NB4 (cell line): Measurements from ENCODE around the gene CAP2.

ENCODE experiments used
- DNase-seq: peaks from one replicate; pipeline ENCODE4 v3.0.0; 2010; ENCODE audit warnings: low read depth
- H3K4me3 ChIP-seq: one replicate; pipeline ENCODE4 v1.5.1; 2011; ENCODE audit warnings: mild to moderate bottlenecking, low read depth, low read length, moderate library complexity
- MYC ChIP-seq: IDR thresholded peaks from 2 replicates; pipeline ENCODE4 v1.6.1; 2011; ENCODE audit warnings: low read depth, low read length
- POLR2A ChIP-seq: IDR thresholded peaks from 2 replicates; pipeline ENCODE4 v1.6.1; 2011; ENCODE audit warnings: mild to moderate bottlenecking; ENCODE audit not compliant: insufficient read length; ENCODE audit errors: extremely low read depth
- TF ChIP-seq, protein P1 (sequence below): IDR thresholded peaks from one replicate; pipeline ENCODE4 v1.5.1; 2012; ENCODE audit warnings: low read depth, low read length
- TF ChIP-seq, protein P2 (sequence below): IDR thresholded peaks from 2 replicates; pipeline ENCODE4 v1.6.1; 2011; ENCODE audit warnings: low read depth, low read length

CAP2 gene, protein sequence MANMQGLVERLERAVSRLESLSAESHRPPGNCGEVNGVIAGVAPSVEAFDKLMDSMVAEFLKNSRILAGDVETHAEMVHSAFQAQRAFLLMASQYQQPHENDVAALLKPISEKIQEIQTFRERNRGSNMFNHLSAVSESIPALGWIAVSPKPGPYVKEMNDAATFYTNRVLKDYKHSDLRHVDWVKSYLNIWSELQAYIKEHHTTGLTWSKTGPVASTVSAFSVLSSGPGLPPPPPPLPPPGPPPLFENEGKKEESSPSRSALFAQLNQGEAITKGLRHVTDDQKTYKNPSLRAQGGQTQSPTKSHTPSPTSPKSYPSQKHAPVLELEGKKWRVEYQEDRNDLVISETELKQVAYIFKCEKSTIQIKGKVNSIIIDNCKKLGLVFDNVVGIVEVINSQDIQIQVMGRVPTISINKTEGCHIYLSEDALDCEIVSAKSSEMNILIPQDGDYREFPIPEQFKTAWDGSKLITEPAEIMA

DNA sequence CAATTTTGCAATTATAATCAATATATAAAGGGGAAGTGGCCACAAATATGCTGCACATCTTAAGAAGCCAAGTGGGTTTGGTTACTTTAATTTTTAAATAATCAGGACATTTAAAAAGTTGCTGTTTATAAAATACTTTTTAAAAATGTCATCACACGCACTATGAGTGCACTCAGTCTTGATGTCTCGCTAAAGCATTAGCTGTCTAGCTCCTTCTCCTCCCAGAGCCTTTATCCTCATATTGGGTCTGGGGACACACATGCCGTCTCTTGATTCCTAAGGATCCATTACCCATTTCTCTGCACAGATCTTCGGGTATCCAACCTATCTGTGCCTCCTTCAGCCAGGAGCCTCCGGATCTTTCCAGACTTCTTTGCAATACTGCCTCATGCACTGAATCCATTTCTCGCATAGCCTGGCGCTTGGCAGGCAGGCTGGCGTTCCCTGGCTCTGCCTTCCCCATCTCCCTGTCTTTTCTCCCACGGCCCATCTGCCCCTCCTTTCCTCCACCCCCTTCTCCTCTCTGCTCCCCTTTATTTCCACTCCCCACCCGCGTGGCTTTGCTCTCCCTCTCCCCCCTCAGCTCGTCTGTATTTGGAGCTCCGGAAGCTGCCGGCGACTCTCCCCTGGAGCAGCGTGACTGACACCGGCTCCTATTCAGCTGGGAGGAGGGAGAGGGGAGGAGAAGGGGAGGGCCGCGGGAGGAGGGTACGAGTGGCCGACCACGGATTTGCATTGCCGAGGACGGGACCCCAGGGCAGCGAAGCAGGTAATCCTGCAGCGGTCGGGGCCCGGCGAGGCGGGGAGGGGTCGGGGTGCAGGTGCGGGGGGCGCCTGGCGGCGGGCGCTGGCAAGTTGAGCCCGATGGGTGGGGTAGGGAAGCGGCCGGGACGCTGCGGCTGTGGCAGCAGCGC is at the start of gene CAP2:
Gene CAP2, plus strand, starts transcription at position 618 of the 914 bp plus-strand sequence. CDS start 27,961 bp downstream, outside the sequence.
- no peak for TF ChIP-seq MYC
- peak; percentile 9 for DNase-seq
- no peak within 1 kb of the TSS for H3K4me3 ChIP-seq

DNA sequence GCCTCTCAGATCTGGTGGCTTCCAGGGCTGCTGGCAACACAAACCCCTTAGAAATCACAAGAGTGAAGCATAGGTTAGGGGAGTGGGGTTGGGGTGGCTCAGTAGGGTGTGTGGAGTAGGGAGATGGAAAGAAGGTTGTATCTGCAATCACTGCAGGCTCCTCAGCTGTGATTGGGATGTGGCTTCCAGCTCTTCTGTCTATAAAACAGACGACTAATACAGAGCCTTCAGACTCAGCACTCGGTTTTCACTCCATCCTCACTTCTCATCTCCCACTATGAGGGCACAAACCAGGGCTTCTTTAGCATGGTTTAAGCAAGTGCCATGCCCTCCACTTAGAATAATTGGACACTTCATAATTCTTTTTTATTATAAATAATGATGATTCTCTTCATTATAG is 46.4 kb upstream of the CAP2 start:
- H3K4me3 ChIP-seq: no peak overlapping the region
- no peak for DNase-seq

DNA sequence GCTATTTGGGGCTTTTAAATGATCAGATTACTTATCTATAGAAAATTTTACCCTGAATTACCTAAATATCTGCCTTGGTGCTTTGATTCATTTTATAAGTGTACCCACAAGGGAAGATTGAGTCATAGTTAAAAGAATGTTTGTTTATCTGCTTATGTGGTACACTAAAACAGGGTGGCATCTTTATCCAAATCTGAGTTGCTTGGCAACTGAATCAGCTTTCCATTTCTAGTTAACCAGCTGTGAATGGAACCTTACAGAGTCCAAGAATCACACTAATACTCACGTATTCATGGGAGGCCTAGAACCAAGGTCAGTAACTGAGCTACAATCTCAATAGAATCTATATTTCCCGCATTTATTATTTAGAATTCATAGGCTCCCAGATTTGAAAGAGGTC is 44.0 kb upstream of the CAP2 start:
- H3K4me3 ChIP-seq: no peak overlapping the region
- TF ChIP-seq, protein P1, sequence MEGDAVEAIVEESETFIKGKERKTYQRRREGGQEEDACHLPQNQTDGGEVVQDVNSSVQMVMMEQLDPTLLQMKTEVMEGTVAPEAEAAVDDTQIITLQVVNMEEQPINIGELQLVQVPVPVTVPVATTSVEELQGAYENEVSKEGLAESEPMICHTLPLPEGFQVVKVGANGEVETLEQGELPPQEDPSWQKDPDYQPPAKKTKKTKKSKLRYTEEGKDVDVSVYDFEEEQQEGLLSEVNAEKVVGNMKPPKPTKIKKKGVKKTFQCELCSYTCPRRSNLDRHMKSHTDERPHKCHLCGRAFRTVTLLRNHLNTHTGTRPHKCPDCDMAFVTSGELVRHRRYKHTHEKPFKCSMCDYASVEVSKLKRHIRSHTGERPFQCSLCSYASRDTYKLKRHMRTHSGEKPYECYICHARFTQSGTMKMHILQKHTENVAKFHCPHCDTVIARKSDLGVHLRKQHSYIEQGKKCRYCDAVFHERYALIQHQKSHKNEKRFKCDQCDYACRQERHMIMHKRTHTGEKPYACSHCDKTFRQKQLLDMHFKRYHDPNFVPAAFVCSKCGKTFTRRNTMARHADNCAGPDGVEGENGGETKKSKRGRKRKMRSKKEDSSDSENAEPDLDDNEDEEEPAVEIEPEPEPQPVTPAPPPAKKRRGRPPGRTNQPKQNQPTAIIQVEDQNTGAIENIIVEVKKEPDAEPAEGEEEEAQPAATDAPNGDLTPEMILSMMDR: no peak
- TF ChIP-seq, protein P2, sequence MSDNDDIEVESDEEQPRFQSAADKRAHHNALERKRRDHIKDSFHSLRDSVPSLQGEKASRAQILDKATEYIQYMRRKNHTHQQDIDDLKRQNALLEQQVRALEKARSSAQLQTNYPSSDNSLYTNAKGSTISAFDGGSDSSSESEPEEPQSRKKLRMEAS: no peak
- TF ChIP-seq MYC (no peak), POLR2A (no peak)
- no peak for DNase-seq

More for the DNA sequence above, 46.4 kb upstream of the CAP2 start:
- TF ChIP-seq POLR2A: no peak
- TF ChIP-seq, protein P1: no peak
- TF ChIP-seq, protein P2: no peak
- no peak for TF ChIP-seq MYC

DNA sequence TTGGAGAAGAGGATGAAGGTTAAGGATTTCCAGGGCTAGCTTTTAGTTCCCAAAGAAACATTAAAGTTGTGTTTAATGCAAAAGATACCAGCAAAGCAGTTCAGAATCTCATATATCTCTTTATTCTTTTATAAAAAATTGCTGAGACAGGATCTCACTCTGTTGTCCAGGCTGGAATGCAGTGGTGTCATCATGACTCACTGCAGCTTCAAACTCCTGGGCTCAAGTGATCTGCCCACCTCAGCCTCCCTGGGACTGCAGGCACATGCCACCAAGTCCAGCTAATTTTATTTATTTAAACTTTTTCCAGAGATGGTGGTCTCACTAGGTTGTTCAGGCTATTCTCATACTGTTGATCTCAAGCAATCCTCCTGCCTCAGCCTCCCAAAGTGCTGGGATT is 41.1 kb upstream of the CAP2 start:
- no peak overlapping the region for H3K4me3 ChIP-seq
- DNase-seq: no peak
- TF ChIP-seq POLR2A: no peak
- TF ChIP-seq, protein P2: no peak
- TF ChIP-seq, protein P1: no peak
- no peak for TF ChIP-seq MYC

DNA sequence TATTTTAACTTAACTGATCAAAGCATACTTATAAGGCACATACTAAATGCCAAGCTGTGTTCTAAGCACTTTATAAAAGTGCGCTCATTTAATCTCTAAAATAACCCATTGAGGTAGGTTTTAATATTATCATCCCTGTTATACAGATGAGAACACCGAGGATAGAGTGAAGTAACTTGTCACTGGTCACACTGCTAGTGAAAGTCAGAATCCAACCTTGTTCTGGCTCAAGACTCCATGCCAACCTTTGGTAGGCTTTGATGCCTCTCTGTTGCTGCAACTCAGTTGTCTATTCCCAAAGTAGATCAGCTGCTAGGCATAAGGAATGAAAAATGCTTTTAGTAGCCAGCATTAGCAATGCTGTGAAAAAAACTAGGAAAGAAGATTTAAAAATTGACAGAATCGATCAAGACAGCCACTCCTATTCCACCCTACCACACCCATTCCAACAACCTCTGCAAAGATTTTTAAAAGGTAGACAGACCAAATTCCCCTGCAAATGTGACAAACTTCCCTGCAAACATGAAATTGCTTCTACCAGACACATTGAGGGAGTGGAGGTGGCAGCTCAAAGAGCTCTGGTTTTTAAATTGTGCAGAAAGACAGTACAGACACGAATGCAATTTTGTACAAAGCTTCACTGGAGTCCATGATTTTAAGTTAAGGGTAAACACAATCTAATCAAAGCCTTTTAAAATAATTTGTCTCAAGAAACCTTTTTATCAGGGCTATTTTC is 39.8 kb upstream of the CAP2 start:
- DNase-seq: no peak
- H3K4me3 ChIP-seq: no peak overlapping the region
- TF ChIP-seq, protein P1: no peak
- TF ChIP-seq MYC (no peak), POLR2A (no peak)
- TF ChIP-seq, protein P2: no peak
